ENCODE measurements around the gene PRKCD.

The PRKCD gene

GRCh38 chr3:53193466-53194209 is 32.6 kb downstream of the PRKCD start:
- no peak for DNase-seq

GRCh38 chr3:53194210-53195065 is 33.4 kb downstream of the PRKCD start:
- no peak for DNase-seq

GRCh38 chr3:53195066-53195450 is 34.0 kb downstream of the PRKCD start:
- DNase-seq: no peak

DNA sequence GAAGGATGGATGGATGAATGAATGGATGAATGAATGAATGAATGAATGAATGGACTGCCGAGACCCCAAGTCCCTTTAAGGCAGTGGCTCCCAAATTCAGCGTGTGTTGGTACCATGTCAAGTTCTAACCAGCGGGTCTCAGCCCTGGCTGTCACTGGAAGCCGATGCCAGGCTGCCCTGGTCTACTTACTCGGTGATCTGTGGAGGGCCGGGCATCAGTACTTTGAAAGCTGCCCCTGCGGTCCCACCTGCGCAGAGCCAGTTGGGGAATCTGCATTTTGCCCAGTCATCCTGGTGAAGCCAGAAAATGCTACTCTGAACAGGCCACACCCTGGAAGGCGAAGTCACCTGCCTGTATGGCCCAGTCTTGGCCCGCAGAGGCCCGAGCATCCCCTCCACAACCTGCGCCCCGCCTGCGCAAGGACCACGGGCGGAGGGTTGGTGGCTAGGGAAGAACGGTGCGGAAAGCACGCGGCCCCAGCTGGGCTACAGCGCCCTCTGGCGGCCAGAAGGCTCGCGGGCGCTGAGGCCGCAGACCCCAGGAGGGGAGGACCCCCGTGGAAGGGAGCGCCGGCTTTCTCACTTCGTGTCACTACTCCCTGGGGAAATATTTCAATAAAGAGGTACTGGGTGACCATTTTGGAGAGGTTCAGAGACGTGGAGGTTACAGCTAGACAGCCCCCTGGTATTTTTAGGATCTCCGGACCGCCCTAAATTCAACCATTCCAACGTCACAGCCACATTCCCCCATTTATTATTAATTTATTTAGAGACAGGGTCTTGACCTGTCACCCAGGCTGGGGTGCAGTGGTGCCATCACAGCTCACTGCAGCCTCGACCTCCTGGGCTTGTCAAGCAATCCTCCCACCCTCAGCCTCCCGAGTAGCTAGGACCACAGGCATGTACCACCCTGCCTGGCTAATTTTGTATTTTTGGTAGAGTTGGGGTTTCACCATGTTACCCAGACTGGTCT is 34.9 kb downstream of the PRKCD start:
- peak; percentile 49 for DNase-seq

GRCh38 chr3:53196575-53197407 is 35.8 kb downstream of the PRKCD start:
- DNase-seq: no peak

- no peak for DNase-seq
Measured at GRCh38 chr3:53198256-53198977, 37.4 kb downstream of the PRKCD start.

DNA sequence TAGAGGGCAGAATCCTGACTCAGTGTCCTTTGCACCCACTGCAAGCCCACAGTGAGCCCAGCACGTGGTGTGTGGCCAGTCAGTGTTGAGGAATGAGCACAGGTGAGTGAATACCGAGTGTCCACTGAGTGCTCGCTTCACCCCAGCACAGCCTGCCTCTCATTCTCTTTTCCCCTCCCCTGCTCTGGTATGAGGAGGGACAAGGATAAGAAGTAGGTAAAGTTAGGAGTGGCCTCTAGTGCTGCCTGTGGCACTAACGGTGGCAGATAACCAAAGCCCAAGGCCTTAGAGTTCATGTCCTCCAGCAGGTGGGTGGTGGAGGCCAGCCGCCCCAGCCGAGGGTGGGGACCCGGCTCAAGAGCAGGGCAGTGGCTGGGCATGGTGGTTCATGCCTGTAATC is 38.0 kb downstream of the PRKCD start:
- DNase-seq: no peak

DNA sequence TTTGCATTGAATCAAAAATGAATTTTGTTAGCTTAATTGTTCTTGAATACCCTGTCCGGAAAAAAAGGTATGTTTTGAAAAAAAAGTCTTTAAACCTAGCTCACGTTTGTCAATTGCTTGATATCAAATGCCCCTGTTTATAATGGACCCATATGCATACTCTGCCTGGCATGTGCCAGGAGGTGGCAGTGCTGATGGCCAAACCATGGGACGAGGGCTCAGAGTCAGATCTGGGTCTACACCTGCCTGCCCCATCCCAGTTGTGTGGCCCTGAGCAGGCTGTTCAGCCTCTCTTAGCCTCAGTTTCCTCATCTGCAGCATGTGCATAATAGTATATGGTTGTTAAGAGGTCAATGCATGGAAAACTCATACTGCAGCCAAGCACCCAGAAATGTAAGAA is 38.8 kb downstream of the PRKCD start:
- no peak for DNase-seq

- no peak for DNase-seq
Measured at GRCh38 chr3:53200501-53201498, 39.8 kb downstream of the PRKCD start.

DNA sequence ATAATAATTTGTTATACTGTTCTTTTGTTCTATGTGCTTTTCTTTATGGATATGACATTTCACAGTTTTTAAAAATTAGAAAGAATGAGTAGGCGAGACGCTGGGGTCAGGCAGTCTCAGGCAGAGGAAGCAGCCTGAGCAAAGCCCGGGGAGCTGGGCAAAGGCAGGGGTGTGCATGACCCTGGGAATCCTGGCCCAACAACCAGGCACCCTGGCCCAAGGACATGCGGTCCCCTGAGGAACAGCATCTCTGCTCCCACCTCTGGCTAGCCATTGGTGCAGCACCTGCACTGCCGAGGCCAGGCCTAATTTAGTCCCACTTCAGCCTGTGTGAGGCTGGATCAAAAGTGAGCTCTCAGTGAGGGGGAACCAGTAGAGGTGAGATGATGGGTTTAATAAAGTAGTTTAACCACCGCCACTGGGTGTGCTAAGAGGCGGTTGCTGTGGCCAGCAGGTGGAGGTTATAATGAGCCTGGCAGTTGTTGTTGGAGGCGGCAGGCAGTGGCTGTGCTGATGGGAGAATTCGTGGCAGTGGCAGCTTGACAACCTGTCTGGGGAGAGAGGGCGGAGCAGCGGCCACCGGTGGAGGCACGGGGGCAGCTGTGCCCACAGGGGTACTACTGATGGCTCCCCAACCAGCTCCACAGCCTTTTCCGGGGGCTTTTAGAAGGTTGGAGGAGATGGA is 41.5 kb downstream of the PRKCD start:
- peak; percentile 76 for DNase-seq

DNA sequence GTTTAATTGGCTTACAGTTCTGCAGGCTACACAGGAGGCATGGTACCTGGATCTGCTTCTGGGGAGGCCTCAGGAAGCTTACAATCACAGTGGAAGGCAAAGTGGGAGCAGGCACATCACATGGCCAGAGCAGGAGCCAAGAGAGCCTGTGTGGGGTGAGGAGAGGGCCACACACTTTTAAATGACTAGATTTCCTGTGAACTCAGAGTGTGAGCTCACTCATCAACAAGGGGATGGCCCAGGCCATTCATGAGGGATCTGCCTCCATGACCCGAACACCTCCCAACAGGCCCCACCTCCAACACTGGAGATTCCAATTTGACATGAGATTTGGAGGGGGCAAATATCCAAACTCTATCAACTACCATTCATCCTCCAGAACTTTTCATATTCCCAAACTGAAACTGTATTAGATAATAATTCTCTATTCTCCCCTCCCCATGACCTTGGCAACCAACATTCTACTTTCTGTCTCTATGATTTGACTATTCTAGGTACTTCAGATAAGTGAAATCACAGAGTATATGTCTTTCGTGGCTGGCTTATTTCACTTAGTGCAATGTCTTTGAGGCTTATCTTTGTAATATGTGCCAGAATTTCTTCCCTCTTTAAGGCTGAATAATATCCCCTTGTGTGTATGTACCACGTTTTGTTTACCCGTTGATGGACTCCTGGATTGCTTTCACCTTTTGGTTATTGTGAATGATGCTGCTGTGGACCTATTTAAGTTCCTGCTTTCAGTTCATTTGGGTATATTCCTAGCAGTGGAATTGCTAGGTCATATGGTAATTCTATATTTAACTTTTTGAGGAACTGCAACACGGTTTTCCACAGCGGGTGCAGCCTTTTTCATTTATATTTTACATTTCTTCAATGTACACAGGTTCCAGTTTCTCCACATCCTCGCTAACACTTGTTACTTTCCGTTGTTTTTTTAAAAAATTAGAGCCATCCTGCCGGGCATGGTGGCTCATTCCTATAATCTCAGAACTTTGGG is 51.0 kb downstream of the PRKCD start:
- no peak for DNase-seq

DNA sequence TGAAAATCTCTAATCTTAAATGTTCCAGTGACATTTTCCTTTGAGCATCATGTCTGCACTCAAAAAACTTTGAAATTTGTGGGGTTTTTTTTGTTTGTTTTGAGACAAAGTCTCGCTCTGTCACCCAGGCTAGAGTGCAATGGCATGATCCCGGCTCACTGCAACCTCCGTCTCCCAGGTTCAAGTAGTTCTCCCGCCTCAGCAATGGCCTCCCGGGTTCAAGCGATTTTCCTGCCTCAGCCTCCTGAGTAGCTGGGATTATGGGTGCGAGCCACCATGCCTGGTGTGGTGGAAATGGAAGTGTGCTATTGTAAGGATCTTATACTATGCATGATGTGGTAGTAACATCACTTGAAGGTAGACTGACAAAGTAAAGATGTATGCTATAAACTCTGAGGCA is 52.3 kb downstream of the PRKCD start:
- no peak for DNase-seq

GRCh38 chr3:53215816-53216215 is 54.8 kb downstream of the PRKCD start:
- no peak for DNase-seq

DNA sequence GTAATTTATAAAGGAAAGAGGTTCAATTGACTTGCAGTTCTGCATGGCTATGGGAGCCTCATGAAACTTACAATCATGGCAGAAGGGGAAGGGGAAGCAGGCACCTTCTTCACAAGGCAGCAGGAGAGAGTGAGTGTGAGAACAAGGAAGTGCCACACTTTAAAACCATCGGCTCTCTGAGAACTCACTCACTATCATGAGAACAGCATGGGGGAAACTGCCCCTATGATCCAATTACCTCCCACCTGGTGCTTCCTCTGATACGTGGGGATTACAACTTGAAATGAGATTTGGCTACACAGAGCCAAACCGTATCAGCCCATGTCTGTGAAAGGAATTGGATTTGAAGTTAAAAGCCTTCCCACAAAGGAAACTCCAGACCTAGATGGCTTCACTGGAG is 55.7 kb downstream of the PRKCD start:
- peak; percentile 16 for DNase-seq

GRCh38 chr3:53217175-53217574 is 56.2 kb downstream of the PRKCD start:
- DNase-seq: no peak

DNA sequence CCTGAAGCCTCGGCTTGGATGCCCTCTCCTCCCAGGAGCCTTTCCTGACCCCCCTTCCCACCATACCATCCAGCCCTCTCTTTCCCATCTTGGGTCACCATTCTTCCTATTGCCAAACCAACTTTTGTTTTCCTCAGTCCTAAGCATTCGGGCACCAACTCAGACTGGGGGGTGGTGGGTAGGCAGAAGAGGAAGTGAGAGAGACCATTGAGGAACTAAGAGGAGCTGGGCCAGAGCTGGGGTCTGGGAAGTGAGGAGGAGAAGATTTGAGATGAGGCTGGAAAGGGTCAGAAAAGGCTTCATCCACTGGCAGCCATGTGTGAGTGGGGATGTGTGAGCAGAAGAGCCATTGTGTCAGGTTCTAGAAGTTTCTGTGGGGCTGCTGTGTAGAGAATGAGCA is 57.1 kb downstream of the PRKCD start:
- no peak for DNase-seq

GRCh38 chr3:53219895-53220483 is 59.0 kb downstream of the PRKCD start:
- peak; percentile 53 for DNase-seq

GRCh38 chr3:53221345-53221744 is 60.3 kb downstream of the PRKCD start:
- DNase-seq: no peak

Data from NCI-H146 (cell line).